HG03469 (cell line): ENCODE measurements around the gene ANKRD63.

ENCODE experiments used
- ATAC-seq: cut with Tn5 transposase; IDR thresholded peaks from one replicate; pipeline ENCODE4 v1.9.1; 2021; ENCODE audit warnings: mild to moderate bottlenecking, moderate library complexity, moderate number of reproducible peaks; ENCODE audit not compliant: unreplicated experiment

ANKRD63 gene, protein sequence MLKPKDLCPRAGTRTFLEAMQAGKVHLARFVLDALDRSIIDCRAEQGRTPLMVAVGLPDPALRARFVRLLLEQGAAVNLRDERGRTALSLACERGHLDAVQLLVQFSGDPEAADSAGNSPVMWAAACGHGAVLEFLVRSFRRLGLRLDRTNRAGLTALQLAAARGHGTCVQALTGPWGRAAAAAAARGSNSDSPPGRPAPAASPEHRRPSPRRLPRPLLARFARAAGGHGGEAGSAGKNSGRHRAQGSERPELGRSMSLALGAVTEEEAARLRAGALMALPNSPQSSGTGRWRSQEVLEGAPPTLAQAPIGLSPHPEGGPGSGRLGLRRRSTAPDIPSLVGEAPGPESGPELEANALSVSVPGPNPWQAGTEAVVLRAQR

DNA sequence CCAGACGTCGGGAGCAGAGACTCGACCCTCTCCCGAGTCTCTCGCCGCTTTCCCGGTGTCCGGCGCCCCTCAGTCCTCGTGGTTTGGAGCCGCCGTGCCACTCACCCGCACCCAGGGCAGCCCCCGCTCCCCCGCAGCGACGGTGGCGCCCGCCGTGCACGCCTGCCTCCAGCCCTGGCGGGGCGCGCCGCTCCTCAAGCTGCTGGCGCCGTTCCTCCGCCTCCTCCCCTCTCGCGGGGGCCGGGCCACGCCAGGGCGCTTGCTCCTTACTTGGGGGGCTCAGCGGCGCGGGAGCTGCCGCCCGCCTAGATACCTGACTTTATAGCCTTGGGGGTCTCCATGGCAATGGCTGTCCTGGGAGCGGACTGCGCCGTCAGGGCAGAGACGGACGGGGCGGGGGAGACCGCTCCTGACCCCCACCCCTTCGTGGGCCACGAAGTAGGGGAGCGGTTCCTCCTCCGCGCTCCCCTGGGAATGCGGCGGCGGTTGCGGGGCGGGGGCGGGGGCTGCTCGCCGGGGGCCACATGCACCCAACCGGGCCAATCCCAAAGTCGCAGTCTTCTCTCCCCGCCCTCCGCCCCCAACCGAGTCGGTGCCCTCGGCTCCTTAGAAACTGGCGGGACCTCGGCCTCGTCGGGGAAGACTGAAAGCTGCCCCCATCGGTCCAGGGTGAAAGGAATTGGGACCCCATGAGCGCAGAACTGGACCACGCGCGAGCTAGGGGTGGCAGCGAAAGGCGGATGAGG lies at the start of gene ANKRD63:
TSS of gene ANKRD63 (minus strand) at position 196 of the 746 bp plus-strand sequence. CDS start 478 bp downstream, outside the sequence.
- no peak for ATAC-seq

DNA sequence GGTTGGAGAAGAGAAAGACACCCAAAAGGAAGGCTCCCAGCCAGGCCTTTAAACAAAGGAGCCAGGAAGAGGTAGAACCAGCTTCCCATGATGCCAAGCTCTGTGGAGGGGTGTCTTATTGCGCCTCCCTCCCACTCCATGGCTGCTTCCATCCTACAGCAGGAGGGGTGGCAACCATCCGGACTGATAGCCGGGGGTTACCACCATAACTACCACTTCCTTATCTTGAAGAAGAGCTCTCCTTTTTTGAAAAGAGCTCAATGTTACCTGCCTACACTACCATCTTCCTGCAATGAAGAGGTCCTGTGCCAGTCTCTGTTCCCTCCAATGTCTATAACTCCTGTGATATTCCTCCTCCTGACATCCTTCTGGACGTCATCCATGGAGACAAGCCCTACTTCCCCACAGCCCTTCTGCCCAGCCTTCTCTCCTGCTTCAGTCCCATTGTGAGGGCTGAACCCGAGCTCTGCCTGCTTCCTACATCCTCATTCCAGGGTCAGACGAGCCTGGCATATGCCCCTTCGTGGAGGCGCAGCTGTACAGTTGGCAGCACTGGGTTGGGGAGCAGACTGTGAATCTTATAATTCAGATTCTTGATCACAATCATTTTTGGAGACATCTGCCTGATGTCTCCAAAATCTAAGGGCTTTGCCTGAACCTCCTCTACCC lies 49.4 kb upstream of the ANKRD63 start:
- ATAC-seq = no peak

DNA sequence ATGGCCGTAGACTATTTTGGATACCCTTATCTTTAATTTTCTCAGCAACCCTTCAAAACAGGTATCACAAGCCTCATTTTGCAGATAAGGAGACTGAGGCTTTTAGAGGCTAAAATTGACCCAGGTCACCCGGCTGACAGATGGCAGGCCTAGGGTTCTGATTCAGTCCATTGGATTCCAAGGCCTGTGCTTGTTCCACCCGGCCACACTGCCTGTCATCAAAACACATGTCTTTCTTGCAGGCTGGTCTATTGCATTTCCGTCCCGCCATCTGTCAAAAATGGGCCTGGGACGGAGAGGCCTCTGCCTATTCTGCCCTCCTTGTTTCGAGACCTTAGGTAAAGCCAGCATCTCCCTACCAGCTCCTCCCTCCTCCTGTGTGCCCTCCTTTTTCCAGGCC lies 48.8 kb upstream of the ANKRD63 start:
- ATAC-seq = no peak

DNA sequence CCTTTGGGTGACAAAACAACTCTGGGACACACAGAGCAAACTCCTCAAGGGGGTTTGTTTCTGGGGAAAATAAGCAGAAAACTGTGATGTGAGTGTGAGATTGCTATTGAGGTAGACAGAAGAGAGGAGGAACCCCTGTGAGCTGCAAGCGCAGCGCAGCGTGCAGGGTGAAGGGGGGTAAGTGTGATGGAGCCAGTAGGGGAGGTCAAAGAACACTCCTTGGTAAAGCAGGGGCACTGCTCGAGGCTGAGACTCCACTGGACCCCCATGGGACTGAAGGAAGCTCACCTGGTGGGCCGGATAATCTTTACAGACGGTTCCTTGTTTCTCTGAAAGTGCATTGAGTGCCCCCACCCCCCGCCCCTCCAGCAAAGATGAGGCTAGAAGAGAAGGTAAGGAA lies 48.2 kb upstream of the ANKRD63 start:
- no peak for ATAC-seq

DNA sequence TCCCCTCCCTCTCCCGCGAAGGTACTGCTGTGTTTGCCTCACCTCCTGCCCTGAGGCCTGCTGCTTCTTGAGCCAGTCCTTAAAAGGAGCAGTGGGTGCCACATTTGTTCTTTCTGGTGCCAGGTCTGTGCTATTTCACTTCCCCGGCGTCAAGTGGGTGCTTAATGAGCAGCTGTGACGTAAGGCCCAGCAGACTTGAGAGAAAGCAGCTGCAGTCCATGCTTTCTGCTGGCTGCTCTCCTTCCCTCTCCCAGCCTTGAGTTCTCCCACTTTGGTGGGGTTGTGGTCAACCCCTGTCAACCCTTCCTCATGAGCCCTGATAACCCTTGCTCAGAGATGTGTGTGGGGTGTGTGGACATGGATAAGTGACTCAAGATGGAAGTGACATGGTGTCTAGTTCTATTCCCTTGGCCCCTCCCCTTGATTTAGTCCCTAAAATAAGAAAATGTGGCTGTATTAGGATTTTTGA lies 47.5 kb upstream of the ANKRD63 start:
- ATAC-seq = no peak

DNA sequence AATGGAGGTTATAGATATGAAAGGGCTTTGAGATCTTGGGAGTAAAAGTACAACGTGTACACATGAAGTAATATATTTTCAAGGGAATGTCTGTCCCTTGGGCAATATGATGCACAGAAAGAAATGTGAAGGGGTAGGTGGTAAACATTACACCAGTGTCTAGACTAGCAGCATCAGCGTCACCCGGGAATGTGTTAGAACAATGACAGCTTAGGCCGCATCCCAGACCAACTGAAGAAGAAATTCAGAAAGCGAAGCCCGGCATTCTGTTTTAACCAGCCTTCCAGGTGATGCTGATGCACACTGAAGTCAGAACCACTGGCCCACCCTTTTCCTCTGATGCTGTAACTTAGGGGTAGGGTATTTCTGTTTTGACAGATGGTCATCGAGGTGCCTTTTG lies 46.9 kb upstream of the ANKRD63 start:
- no peak for ATAC-seq

DNA sequence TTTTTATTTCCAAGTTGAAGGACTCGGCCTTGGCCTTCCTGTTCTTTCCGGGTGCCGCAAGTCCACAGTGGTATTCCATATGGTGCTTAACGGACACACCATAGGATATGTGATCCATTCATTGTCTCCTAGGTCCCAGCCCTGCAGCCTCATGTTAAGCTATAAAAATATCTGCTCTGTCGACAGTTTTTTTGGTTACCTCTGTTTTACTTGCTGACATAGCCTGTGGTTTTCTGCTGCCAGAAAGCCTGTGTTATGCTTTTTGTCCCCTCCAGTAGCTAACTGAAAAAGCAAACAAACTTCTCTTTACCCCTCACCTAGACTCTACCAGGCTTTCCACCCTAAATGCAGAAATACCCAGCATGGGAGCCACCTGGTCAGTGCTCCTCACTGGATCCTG lies 45.9 kb upstream of the ANKRD63 start:
- no peak for ATAC-seq

DNA sequence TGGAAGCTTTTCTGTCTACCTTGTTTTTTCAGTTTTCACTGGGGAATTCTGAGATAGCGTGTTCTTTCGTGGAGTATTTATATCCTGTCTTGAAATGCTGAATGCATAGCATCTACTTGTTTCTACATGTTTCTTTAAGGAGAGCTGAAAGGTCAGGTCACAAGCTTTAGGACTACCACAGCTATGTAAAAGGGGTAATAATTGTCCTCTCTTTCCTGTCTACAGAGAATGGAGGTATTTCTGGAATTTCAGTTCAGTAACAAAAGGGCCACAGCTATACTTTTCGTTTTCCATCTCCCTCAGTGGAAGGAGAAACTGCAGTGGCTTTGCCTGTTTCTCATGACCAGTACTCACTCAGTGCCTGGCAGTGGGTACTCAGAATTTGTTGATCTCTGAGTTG lies 45.3 kb upstream of the ANKRD63 start:
- no peak for ATAC-seq

DNA sequence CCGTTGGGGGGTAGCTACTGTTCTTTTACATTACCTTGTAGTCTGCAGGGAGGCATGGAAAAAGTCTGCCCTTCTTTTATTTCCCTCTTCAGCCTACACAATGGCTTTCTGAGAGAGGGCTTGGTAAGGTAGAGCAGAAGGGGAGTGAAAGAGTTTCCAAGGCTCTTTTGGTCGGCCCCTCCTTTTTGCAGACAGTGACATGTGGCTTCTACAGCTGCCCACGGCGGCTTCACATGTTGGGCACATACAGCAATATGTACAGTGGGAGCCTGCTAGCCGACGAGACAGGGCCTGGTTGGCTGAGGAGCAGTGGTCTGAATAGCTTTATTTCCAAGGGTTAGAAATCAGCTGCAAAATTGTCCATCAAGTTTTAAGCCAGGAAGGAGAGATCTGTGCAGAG lies 44.6 kb upstream of the ANKRD63 start:
- no peak for ATAC-seq

DNA sequence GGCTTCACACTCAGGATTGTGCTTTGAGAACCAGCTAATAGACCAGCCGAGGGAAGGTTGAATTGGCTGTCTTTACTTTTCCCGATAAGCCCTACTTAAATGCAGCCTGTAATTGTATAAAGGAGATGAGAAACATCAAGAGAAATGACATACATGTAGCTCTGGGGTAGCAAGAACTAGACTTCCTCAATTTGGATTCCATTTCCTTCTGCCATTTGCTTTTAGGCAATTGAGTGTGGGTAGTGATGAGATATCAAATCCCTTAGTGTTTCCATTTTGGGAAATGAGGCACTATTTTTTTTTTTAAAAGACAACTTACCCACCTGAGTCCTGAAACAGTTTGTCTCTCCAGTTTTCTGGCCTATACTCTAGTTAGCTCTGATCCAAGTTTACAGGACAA lies 42.8 kb upstream of the ANKRD63 start:
- no peak for ATAC-seq

DNA sequence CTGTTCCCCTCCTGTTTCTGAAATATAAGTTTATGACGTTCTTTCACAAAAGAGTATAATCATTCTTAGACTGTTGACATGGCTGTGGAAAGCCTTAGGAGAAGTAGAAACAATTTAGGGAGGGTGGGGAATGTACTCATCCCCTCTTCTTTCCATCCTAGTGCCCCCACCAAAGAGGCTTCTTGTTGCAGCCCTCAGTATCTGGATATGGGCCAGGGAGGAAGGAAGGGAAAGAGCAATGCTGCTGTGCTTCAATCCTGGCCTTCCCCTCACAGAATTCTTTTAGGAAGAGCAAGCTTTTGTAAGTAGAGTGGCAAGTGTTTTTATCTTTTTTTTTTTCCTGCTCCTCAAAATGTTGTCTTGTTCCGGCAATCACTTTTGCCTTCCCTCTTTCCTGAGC lies 42.3 kb upstream of the ANKRD63 start:
- no peak for ATAC-seq

DNA sequence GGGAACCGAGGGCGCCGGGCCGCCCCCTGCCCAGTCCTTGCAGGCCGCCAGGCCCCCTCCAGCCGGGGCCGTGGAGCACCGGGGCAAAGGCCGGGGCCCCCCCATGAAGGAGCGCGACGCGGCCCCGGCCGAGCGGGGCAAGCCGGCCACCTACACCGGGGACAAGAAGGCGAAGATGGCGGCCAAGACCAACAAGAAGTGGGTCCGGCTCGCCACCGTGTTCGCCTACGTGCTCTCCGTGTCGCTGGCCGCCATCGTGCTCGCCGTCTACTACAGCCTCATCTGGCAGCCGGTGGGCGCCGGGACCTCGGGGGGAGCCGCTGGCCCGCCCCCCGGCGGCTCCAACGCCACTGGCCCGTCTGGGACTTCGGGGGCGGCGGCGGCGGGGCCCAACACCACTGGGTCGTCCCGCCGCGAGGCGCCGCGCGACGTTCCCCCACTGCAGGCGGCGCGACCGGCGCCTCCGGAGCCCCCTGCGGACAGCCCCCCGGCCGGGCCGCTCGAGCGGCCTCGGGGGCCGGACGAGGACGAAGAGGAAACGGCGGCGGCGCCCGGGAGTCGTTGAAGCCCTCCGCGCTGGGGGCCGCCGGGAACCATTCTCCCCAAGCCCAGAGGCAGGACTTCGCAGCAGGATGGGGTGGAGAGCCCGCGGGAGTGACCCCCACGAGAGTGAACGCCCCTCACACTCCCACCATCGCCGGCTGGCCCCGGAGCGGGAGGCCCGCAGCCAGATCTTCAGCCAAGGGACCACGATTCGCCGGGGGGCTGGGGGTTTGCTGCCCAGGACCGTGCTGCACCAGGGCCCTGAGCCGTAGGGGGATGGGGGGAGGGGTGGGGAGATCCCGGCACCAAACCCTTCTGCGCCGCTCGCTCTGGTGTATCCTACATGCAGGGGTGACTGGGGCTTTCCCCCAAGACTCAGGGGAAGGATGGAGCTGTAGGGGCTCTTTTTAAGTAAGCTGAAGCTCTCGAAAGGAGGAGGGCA lies 41.4 kb upstream of the ANKRD63 start:
- peak; percentile 4 for ATAC-seq

DNA sequence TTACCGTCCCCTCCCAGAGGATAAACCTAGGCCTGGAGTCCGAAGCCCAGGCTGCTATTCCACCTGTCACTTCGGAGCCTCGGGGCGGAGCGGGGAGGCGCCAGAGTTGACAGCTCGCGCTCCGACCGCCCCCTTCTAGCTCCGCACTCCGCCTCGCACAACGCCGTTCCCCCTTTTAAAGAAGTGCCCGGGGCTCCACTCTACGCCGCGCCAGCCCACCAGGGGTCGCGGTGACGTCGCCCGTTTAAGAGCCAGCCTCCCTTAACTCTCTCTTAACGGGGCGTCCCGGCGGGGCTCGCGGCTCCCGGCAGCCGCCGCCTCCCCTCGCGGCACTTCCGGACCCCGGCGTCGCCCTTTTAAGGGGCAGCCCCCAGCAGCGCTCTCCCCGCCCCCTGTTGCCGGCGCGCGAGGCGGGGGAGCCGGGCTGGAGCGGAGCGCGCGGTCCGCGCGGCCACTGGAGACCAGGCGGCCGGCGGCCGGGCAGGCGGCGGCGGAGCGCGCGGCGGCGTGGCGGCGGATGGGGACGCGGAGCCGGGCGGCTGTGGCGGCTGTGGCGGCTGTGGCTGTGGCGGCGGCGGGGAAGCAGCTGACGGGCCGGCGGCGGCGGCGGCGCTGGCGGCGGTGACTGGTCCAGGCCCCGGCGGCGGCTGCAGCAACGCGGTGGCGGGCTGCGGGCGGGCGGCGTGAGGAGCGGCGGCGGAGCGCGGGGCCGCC lies 40.5 kb upstream of the ANKRD63 start, which contains the start of gene INAFM2:
TSS of gene INAFM2 (plus strand) at position 454 of the 714 bp plus-strand sequence. CDS start 364 bp downstream, outside the sequence.
- peak; percentile 76 for ATAC-seq

DNA sequence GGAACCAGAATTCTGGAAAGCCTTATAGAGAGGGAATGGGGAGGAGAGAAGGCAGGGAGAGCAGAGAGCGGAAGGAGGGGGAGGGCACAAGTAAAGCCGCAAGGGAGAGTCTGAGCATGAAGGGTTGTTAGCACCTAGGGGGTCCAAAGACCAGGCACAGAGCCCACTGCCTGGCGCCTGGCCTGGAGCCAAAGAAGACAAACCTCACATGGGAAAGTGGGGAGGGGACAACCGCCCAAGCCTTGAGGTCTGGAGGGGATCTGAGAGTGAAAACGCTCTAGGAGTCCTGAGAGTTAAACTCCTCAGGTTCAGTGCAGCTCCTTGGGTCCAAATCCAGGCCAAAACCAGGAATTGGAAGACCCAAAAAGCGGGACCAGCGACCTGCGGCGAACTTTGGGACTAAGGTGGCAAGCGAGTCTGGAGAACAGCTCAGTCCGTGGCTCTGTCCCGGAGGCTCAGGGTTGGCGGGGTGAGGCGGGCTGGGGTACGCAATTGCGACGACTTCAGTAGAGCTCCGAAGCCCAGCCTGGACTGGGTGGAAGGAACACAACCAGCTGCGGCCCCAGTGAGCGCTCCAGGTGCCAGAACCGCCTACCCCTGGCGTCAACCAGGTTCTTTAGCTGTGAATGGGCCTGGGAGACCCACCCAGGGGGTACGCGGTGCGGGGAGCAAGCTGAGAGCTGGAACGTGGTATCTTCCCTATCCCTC lies 39.8 kb upstream of the ANKRD63 start:
- ATAC-seq = no peak

DNA sequence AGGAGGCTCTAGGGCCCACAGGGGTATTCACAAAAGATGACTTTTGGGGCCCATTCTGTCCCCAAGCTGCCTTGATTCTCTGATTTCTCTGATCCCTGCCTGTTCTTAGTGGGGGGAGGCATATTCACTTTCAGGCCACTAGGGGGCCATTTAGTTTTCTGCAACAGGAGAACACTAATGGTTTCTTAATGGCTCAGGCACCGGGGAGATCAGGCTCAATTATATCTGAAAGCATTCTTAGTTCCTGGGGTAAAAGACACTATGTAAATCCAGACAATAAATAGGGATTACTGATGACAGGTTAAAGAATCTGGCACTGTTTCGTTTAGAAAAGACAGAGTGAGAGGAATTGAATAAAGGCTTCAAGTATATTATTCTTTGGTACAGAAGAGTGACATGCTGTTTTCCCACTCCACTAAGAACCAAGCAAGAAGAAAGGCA lies 38.1 kb upstream of the ANKRD63 start:
- no peak for ATAC-seq

DNA sequence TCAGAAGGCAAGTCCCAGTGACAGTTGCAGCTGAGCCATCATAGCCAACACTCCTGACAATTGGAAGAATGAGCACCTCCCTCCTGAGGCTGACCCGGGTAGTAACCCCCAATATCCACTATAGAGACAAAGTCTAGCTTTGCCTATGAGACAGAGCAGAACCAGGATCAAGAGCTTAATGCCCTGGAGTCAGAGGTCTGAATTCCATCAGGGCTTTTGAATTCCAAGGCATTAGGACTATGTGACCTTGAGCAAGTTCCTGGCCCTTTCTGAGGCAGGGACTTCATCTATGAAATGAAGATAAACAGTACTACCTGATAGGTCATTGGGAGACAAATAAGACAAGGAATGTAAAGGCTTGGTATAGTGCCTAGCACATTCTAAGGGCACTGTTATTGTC lies 37.5 kb upstream of the ANKRD63 start:
- ATAC-seq = no peak

DNA sequence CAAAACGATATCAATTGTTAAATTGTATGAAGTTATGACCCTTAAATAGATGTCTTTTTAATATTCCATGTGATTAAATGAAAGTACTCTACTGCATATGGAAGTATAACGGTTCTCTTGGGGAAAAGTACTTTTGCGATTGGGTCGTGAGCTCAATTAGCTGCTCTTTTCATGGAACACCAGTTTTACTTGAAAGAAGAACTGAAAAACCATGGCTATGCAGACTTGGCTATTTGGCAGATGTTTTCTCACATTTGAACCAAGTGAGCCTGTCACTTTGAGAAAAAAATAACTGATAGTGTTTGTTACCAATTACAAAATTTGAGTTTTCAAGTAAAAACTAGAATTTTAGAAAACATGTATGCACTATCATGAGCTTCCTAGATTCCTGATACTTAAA lies 34.7 kb upstream of the ANKRD63 start:
- no peak for ATAC-seq

DNA sequence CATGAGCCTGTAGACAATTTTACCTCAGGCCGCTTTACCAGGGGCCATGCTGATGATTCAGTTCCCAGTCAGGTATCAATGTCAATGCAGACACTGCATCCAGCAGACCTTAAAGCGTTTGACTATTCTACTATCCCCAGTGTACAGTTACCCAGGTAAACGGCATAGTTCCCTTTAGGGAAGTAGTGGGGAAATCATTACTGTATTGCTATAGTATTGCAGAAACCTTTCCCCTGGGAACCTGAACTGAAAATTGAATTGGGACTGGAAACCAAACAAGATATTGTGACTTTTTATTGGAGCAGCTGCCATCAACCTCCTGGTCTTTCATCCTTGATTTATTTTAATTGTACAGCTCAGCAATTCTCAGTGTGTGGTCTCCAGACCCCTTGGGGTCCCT lies 34.1 kb upstream of the ANKRD63 start:
- no peak for ATAC-seq

DNA sequence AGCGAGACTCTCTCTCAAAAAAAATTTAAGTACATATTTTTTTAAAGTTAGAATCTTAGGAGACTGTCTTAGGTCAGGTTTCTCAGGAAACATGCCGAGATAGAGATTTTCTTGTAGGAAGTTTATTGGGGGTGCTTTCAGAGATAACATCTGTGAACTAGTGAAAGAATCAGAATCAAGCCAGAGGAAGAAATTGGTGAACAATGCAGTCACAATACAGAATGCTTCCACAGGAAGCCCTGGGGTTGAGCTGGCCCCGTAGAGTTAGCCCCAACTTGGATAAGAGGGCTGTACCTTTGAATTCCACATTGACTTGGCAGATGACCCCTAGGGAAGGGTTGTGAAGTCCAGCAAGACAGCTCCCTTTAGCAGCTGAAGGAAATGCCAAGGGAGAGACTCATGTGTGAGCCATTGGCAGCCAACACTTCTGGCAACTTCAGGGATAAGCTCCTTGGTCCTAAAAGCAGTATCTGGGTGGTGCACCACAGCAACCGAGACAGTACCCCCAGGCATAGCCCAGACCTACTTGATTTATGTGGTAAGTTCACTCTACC lies 31.9 kb upstream of the ANKRD63 start:
- no peak for ATAC-seq
